Esophagus mucosa (tissue), 1 donor: ENCODE measurements around the gene ERC2. TPM values are rescaled to one million over a fixed set of nuclear protein-coding genes. Genes with fewer than 3 reads are reported as not detected.

Experiments used
- ATAC-seq: fragments of 200-7000 bp; cut with Tn5 transposase; one replicate; pipeline ENCODE4 v1.9.1; 2020
- total RNA-seq: library from RNA; stranded (reverse); gene quantifications from one replicate; pipeline ENCODE4 v1.2.4, GENCODE V29; 2023
- donor health status: DM: yes; HTN: yes; CAD: no.

The ERC2 gene
- total RNA-seq, 1 donor from 2014 or later, result 0.48 TPM

GRCh38 chr3:56424336-56424735 is 43.9 kb downstream of the ERC2 start:
- ATAC-seq, result no peak

GRCh38 chr3:56423661-56424099 is 44.6 kb downstream of the ERC2 start:
- no peak for ATAC-seq

- no peak for ATAC-seq
Observed at GRCh38 chr3:56422316-56422715, 46.0 kb downstream of the ERC2 start.

GRCh38 chr3:56421205-56421604 is 47.1 kb downstream of the ERC2 start:
- ATAC-seq, result no peak

- ATAC-seq, result no peak
Observed at GRCh38 chr3:56415652-56416051, 52.6 kb downstream of the ERC2 start.

GRCh38 chr3:56413911-56414310 is 54.4 kb downstream of the ERC2 start:
- no peak for ATAC-seq

- ATAC-seq, result no peak
Observed at GRCh38 chr3:56411166-56411565, 57.1 kb downstream of the ERC2 start.

- ATAC-seq, result no peak
Observed at GRCh38 chr3:56410576-56410975, 57.7 kb downstream of the ERC2 start.

GRCh38 chr3:56409790-56410189 is 58.5 kb downstream of the ERC2 start:
- no peak for ATAC-seq

GRCh38 chr3:56408761-56409196 is 59.5 kb downstream of the ERC2 start:
- no peak for ATAC-seq

- ATAC-seq, result no peak
Observed at GRCh38 chr3:56406826-56407515, 61.3 kb downstream of the ERC2 start.

- ATAC-seq, result no peak
Observed at GRCh38 chr3:56404884-56405283, 63.4 kb downstream of the ERC2 start.

GRCh38 chr3:56398659-56399058 is 69.6 kb downstream of the ERC2 start:
- no peak for ATAC-seq

- no peak for ATAC-seq
Observed at GRCh38 chr3:56397798-56398197, 70.5 kb downstream of the ERC2 start.

- ATAC-seq, result no peak
Observed at GRCh38 chr3:56389183-56389830, 79.0 kb downstream of the ERC2 start.

- no peak for ATAC-seq
Observed at GRCh38 chr3:56383092-56383491, 85.2 kb downstream of the ERC2 start.

GRCh38 chr3:56379723-56380287 is 88.5 kb downstream of the ERC2 start:
- ATAC-seq, result no peak

- no peak for ATAC-seq
Observed at GRCh38 chr3:56375654-56376053, 92.6 kb downstream of the ERC2 start.

GRCh38 chr3:56373386-56373785 is 94.9 kb downstream of the ERC2 start:
- ATAC-seq, result no peak

GRCh38 chr3:56370991-56371775 is 97.1 kb downstream of the ERC2 start:
- no peak for ATAC-seq

- peak; percentile 49 for ATAC-seq
Observed at GRCh38 chr3:56369914-56370313, 98.4 kb downstream of the ERC2 start.

- no peak for ATAC-seq
Observed at GRCh38 chr3:56368846-56369245, 99.4 kb downstream of the ERC2 start.

- ATAC-seq, result no peak
Observed at GRCh38 chr3:56366641-56367162, 101.6 kb downstream of the ERC2 start.
